Skeletal muscle satellite cell (primary cell): ENCODE data around the gene OR10K1.

ENCODE experiments used
- H3K27me3 ChIP-seq: 2 replicates; pipeline ENCODE4 v1.7.0; 2013; ENCODE audit warnings: low read length; ENCODE audit not compliant: control insufficient read depth, insufficient read depth
- H3K36me3 ChIP-seq: 2 replicates; pipeline ENCODE4 v1.7.0; 2013; ENCODE audit warnings: mild to moderate bottlenecking, control low read depth, low read length; ENCODE audit not compliant: insufficient read depth
- H3K4me1 ChIP-seq: 2 replicates; pipeline ENCODE4 v1.7.0; 2013; ENCODE audit warnings: low read length; ENCODE audit not compliant: control insufficient read depth, insufficient read depth
- H3K4me2 ChIP-seq: 2 replicates; pipeline ENCODE4 v1.7.0; 2013; ENCODE audit warnings: mild to moderate bottlenecking, low read length
- H3K4me3 ChIP-seq: 2 replicates; pipeline ENCODE4 v1.7.0; 2013; ENCODE audit warnings: low read length
- H3K9ac ChIP-seq: 2 replicates; pipeline ENCODE4 v1.7.0; 2013; ENCODE audit warnings: mild to moderate bottlenecking, low read depth, low read length, moderate library complexity
- H3K9me3 ChIP-seq: replicated peaks from 2 replicates; pipeline ENCODE4 v1.7.0; 2013; ENCODE audit warnings: mild to moderate bottlenecking, control low read depth, low read length

OR10K1 gene

DNA sequence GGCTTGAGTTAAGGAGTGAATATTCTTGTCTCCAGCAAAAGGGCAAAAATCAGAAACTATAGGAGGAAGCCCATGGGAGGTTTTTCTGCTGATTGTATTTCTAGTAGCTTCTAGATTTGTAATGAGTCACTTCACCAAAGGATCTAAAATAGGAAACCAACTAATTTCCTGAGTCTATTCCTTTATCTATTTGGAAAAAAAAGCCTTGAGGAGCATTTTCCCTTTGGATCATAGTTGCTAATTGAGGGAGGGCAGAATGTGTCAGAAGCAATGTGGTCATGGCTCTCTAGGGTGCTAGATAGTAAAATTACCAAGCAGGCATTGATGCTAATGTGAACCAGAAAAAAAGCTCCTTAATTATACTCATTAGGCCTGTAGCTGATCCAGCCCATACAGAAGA is 10.3 kb downstream of the OR10K1 start, which contains the start of gene OR10R2:
Gene OR10R2, plus strand, starts transcription at position 301 of the 400 bp plus-strand sequence. CDS start 106 bp downstream, outside the sequence.
- no peaks in the 10 kb centered on the region for H3K36me3 ChIP-seq
- H3K4me2 ChIP-seq, result no peak within 1 kb of the TSS
- no peaks in the 10 kb centered on the region for H3K4me1 ChIP-seq
- H3K27me3 ChIP-seq, result no peaks in the 10 kb centered on the region
- H3K9ac ChIP-seq, result no peak within 1 kb of the TSS
- no peaks in the 10 kb centered on the region for H3K9me3 ChIP-seq
- H3K4me3 ChIP-seq, result no peak within 1 kb of the TSS

DNA sequence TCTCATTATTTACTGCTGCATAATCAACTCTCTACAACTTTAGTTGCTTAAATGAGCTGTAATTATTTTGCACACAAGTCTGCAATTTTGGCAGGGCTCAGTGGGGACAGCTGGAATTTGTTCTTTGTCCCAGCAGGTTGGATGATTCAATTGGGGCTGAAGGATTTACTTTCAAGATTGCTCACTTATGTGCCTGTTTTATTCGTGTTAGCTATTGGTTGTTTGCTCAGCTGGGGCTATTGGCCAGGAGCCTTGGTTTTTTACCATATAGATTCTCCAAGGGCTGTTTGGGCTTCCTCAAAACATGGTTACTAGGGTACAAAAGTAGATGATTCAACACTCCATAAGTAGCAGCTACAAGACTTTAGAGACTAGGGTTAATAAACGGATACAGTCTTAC is 23.8 kb downstream of the OR10K1 start:
- Histone ChIP-seq H3K4me3 (no peak overlapping the region), H3K9ac (no peak overlapping the region), H3K4me2 (no peak overlapping the region), H3K36me3 (no peaks in the 10 kb centered on the region), H3K27me3 (no peaks in the 10 kb centered on the region), H3K9me3 (no peaks in the 10 kb centered on the region), H3K4me1 (no peaks in the 10 kb centered on the region)

DNA sequence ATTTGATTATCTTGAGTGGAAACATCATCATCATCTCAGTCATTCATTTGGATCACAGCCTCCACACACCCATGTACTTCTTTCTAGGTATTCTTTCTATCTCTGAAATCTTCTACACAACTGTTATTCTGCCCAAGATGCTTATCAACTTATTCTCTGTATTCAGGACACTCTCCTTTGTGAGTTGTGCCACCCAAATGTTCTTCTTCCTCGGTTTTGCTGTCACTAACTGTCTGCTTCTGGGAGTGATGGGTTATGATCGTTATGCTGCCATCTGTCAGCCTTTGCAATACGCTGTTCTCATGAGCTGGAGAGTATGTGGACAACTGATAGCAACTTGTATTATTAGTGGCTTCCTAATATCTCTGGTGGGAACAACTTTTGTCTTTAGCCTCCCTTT is 29.7 kb downstream of the OR10K1 start:
- H3K4me2 ChIP-seq, result no peak overlapping the region
- no peaks in the 10 kb centered on the region for H3K27me3 ChIP-seq
- H3K4me1 ChIP-seq, result no peaks in the 10 kb centered on the region
- no peak overlapping the region for H3K4me3 ChIP-seq
- no peaks in the 10 kb centered on the region for H3K36me3 ChIP-seq
- no peak overlapping the region for H3K9ac ChIP-seq
- no peaks in the 10 kb centered on the region for H3K9me3 ChIP-seq

DNA sequence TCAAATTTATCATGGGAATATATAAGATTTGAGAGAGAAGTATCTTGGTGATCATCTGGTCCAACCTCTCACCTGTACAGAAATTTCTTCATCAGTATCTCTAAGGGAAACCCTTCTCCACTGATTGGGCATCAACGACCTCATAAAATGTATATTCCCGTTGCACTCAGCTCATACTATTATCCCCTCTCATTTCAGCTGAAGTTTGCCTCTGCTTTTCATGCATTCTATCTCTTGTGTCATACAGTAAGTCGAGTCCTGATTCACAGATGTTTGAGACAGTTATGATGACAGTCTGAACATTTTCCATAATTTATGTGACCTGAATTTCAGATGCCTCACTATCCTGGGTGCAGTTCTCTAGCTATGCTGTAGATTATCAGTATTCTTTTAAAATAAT is 31.4 kb downstream of the OR10K1 start:
- Histone ChIP-seq H3K4me1 (no peaks in the 10 kb centered on the region), H3K4me3 (no peak overlapping the region), H3K36me3 (no peaks in the 10 kb centered on the region), H3K27me3 (no peaks in the 10 kb centered on the region), H3K9ac (no peak overlapping the region), H3K9me3 (no peaks in the 10 kb centered on the region), H3K4me2 (no peak overlapping the region)

GRCh38 chr1:158494796-158495195 is 33.2 kb downstream of the OR10K1 start:
- H3K9ac ChIP-seq, result no peak overlapping the region
- no peak overlapping the region for H3K4me3 ChIP-seq
- H3K9me3 ChIP-seq, result no peaks in the 10 kb centered on the region
- H3K4me2 ChIP-seq, result no peak overlapping the region
- H3K36me3 ChIP-seq, result no peaks in the 10 kb centered on the region
- H3K4me1 ChIP-seq, result no peaks in the 10 kb centered on the region
- no peaks in the 10 kb centered on the region for H3K27me3 ChIP-seq

- H3K4me2 ChIP-seq, result no peak overlapping the region
- H3K36me3 ChIP-seq, result no peaks in the 10 kb centered on the region
- H3K9ac ChIP-seq, result no peak overlapping the region
- H3K9me3 ChIP-seq, result no peaks in the 10 kb centered on the region
- H3K27me3 ChIP-seq, result no peaks in the 10 kb centered on the region
- no peaks in the 10 kb centered on the region for H3K4me1 ChIP-seq
- H3K4me3 ChIP-seq, result no peak overlapping the region
Observed at GRCh38 chr1:158496374-158496773, 34.7 kb downstream of the OR10K1 start.

DNA sequence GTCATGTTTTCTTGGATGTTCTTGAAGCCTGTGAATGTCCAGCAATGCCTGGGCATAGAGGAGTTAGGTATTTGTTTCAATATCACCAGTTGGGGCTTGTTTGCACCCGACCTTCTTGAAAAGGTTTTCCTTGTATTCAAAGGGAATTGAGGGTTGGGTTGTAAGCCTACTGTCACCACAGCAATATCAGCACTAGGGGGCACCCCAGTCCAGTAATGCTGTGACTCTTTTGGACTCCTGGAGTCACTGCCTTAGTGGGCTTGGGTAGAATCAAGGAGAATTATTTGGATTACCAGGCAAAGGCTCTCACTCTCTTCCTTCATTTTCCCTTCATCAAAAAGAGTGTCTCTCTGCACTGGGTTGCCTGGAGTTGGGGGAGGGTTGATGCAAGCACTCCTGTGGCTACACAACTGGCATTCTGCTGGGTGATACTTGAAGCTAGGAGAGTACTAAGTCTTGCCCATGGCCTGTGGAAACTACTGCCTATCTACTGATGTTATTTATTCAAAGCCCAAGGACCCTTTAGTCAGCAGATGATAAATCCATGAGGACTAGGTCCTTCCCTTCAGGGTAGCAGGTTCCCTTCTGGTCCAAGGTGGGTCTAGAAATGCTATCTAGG is 44.8 kb downstream of the OR10K1 start:
- no peaks in the 10 kb centered on the region for H3K4me1 ChIP-seq
- no peak overlapping the region for H3K4me2 ChIP-seq
- no peaks in the 10 kb centered on the region for H3K27me3 ChIP-seq
- H3K4me3 ChIP-seq, result no peak overlapping the region
- no peaks in the 10 kb centered on the region for H3K9me3 ChIP-seq
- no peaks in the 10 kb centered on the region for H3K36me3 ChIP-seq
- H3K9ac ChIP-seq, result no peak overlapping the region

GRCh38 chr1:158507511-158507910 is 45.9 kb downstream of the OR10K1 start:
- H3K36me3 ChIP-seq, result no peaks in the 10 kb centered on the region
- H3K4me1 ChIP-seq, result no peaks in the 10 kb centered on the region
- no peak overlapping the region for H3K9ac ChIP-seq
- no peak overlapping the region for H3K4me3 ChIP-seq
- H3K4me2 ChIP-seq, result no peak overlapping the region
- H3K27me3 ChIP-seq, result no peaks in the 10 kb centered on the region
- H3K9me3 ChIP-seq, result no peaks in the 10 kb centered on the region

- Histone ChIP-seq H3K4me3 (no peak overlapping the region), H3K36me3 (no peaks in the 10 kb centered on the region), H3K27me3 (no peaks in the 10 kb centered on the region), H3K9ac (no peak overlapping the region), H3K4me1 (no peaks in the 10 kb centered on the region), H3K9me3 (no peaks in the 10 kb centered on the region), H3K4me2 (no peak overlapping the region)
Observed at GRCh38 chr1:158509471-158510156, 48.0 kb downstream of the OR10K1 start.

GRCh38 chr1:158516966-158517365 is 55.3 kb downstream of the OR10K1 start:
- Histone ChIP-seq H3K4me1 (no peaks in the 10 kb centered on the region), H3K36me3 (no peaks in the 10 kb centered on the region), H3K4me3 (no peak overlapping the region), H3K9ac (no peak overlapping the region), H3K4me2 (no peak overlapping the region), H3K9me3 (no peaks in the 10 kb centered on the region), H3K27me3 (no peaks in the 10 kb centered on the region)
